HG02970 (cell line): ENCODE results near the gene MUSTN1.

Experiments
- ATAC-seq: cut with Tn5 transposase; IDR thresholded peaks from one replicate; pipeline ENCODE4 v1.9.1; 2021; ENCODE audit warnings: mild to moderate bottlenecking, moderate library complexity, moderate number of reproducible peaks; ENCODE audit not compliant: unreplicated experiment, low FRiP score

The MUSTN1 gene

GRCh38 chr3:52788890-52789745 lies 45.7 kb downstream of the MUSTN1 start:
- no peak for ATAC-seq

GRCh38 chr3:52787672-52788625 lies 46.9 kb downstream of the MUSTN1 start:
- no peak for ATAC-seq

GRCh38 chr3:52787246-52787645 lies 47.6 kb downstream of the MUSTN1 start:
- no peak for ATAC-seq

DNA sequence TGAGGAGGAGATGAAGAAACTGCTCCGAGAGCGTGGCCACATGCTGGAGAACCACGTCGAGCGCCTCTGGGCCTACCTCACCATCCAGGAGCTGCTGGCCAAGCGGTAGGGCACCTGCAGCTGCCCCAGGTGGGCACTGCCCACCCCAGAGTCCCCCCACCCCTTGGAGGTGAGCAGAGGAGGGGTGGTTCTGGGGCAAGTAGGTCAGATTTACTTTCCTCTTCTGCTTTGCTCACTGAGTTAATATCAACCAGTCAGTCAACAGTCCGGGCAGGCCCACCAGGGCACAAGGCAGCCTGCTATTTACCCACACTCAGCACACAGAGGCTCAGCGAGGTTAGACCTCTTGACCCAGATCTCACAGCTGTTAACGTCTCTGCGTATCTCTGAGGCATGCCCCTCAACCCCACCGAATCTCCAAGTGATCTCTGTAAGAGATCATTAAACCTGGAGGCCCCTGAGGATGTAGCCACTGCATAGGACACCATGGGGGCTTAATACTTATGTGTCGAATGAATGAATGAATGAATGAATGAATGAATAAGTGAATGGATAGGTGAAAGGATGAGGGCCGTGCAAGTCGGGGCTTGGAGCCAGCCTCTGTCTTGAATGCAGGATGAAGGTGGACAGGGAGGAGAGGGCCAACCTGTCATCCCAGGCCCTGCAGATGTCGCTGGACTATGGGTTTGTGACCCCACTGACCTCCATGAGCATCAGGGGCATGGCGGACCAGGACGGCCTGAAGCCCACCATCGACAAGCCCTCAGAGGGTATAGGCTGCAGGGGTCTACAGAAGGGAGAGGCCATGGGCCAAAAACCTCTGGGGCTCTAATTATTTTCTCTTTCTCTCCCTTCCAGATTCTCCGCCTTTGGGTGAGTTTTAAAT lies 48.2 kb downstream of the MUSTN1 start:
- ATAC-seq = no peak

- ATAC-seq = no peak
Observed at GRCh38 chr3:52784931-52785590, 49.8 kb downstream of the MUSTN1 start.

- ATAC-seq = no peak
Observed at GRCh38 chr3:52784021-52784621, 50.7 kb downstream of the MUSTN1 start.

- ATAC-seq = no peak
Observed at GRCh38 chr3:52783211-52783555, 51.6 kb downstream of the MUSTN1 start.
